HG02981 (cell line): ENCODE data around the gene PAN2.
"Not testable (repeated sequence)": the region's sequence is repeated elsewhere in the genome, so short reads cannot be mapped to it uniquely, and the experiment has no call there.

Experiments used
- ATAC-seq: cut with Tn5 transposase; IDR thresholded peaks from one replicate; pipeline ENCODE4 v1.9.1; 2021; ENCODE audit warnings: mild to moderate bottlenecking, moderate library complexity; ENCODE audit not compliant: unreplicated experiment

The PAN2 gene

DNA sequence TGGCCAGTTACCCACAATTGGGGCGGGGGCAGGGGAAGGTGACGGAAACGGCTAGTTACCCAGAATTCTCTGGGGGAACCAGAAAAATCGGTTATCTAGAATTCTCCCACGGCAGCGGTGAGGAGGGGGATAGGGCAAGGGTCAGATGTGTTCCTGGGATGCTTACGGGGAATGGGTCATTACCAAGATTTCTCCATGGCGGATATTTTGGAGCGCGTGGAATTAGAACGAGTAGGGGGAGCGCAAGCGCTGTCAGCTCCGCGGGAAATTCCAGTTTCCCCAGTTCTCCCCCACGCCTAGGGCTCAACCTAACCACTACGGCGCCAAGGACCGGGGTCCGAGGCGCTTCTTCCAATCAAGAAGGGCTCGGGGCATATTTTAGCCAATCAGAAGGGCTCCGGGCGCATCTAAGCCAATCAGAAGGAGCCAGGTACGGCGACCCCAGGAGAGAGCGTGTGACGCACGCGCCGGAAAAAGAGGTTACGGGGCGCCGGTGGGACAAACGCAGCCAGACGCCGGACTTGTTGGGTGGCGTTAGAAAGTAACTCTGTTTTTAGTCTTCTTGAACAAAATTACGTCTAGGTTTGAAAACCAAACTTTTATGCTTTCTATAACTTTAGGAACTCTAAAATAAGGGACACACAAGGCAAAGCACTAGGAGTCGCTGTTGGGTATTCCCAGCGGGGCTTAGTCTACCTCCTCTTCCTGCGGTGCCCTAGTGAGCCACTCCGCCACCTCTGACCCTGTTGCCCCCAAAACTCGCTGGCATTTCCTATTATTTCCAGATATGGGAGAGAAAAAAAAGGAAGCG lies at the start of gene PAN2:
Gene PAN2 (minus strand): TSS at position 322 of the 811 bp plus-strand sequence. CDS start 906 bp downstream, outside the sequence.
- peak; percentile 93 for ATAC-seq

GRCh38 chr12:56382611-56383010 lies 48.8 kb upstream of the PAN2 start:
- ATAC-seq: no peak

GRCh38 chr12:56377989-56378316 lies 44.2 kb upstream of the PAN2 start:
- ATAC-seq: no peak

DNA sequence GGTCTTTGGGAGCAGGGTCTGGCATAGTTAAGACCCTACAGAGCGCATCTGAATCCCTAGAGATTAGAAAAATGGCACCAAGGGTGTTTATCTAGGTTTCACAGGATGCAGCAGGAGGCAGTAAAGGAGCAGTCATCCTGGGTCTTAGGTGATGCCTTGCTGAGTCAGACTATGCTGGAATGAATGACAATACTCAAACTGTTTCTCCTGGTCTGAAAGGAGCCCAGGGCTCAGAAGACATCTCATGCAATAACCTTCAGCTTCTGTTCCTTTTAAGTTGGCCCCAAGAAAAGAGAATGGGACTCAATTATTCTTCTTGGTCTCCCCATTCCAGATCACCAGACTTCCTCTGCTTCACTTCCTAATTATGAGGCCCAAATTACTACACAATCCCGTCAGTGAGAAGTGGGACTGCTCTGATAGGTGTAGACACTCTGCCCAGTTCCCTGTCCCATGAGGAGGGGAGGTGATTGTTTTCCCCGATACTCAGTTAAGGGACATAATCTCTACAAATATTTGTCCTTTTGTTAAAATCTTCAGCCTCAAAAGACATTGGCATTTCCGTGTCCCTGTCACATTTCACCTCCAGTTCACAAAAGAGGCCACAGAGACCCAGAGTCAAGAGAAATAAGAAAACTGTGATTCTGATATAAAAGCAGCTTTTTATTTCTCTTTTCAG lies 43.6 kb upstream of the PAN2 start:
- no peak for ATAC-seq

DNA sequence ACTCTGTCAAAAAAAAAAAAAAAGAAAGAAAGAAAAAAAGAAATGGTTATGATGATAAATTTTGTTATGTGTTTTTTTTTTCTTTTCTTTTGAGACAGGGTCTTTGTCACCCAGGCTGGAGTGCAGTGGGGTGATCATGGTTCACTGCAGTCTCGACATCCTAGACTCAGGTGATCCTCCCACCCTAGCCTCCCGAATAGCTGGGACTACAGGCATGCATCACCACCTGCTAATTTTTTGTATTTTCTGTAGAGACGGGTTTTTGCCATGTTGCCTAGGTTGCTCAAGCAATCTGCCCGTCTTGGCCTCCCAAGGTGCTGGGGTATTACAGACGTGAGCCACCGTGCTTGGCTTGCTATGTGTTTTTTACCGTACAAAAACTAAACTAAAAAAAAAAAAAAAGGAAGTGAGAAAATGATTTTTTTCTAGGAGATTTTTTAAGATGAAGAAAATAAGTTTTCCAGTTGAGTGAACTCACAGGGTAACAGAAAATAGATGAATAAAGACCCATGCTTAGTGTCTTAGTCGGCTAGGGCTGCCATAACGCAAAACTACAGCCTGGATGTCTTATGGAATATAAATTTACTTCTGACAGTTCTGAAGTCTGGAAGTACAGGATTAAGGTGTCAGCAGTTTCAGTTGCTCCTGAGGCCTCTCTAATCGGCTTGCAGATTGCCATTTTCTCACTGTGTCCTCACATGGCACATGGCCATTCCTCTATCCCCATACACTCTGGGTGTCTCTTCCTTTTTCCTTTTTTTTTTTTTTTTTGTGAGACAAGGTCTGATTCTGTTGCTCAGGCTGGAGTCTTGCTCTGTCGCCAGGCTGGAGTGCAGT lies 42.0 kb upstream of the PAN2 start:
- ATAC-seq: peak; percentile 71

GRCh38 chr12:56374726-56375597 lies 41.2 kb upstream of the PAN2 start:
- ATAC-seq: peak; percentile 19

GRCh38 chr12:56373515-56373914 lies 39.7 kb upstream of the PAN2 start:
- no peak for ATAC-seq

DNA sequence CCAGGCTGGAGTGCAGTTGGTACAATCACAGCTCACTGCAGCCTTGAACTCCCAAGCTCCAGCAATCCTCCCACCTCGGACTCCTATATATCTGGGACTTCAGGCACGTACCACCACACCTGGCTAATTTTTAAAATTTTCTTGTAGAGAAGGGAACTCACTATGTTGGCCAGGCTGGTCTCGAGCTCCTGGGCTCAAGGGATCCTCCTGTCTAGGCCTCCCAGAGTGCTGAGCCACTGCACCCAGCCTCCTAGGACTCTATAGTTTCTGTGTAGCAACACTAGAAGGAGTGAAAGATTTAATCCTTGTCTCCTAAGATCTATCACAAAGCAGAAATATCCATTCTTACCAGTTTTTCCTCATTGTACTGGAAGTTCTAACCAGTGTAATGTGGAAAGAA lies 33.1 kb upstream of the PAN2 start:
- no peak for ATAC-seq

- no peak for ATAC-seq
Observed at GRCh38 chr12:56362130-56363059, 28.6 kb upstream of the PAN2 start, which contains the start of gene APOF. TSS of gene APOF (minus strand) at chr12:56362857. CDS start at chr12:56362745, 112 bp downstream.

DNA sequence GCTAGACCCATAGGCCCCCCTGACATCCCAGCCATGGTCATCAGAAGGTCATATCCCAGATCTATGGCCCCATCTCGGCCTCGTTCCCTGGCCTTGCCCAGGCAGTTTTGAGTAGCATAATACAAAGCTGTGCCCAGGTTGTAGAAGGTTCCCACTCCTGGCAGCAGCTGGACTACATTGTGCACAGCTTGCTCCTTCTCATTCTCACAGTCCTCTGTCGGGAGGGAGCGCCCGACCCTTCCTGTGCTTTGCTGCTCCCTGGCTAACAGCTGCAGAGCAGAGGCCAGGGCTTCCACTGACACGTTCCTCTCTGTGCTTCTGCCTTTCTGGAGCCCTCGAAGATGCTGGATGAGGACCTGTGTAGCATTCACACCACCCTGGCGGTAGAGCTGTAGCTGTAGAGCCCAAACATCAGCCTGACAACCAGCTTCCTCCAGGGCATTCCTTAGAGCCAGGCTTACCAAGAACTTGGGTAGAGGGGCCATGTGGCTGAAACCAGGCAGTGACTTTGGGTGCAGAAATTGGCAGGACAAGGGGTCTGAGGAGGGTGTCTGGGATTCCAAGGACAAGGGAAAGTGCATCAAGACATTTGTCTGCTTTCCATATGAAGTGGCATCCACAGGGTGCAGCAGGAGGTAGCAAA lies 27.8 kb upstream of the PAN2 start:
- ATAC-seq: no peak

DNA sequence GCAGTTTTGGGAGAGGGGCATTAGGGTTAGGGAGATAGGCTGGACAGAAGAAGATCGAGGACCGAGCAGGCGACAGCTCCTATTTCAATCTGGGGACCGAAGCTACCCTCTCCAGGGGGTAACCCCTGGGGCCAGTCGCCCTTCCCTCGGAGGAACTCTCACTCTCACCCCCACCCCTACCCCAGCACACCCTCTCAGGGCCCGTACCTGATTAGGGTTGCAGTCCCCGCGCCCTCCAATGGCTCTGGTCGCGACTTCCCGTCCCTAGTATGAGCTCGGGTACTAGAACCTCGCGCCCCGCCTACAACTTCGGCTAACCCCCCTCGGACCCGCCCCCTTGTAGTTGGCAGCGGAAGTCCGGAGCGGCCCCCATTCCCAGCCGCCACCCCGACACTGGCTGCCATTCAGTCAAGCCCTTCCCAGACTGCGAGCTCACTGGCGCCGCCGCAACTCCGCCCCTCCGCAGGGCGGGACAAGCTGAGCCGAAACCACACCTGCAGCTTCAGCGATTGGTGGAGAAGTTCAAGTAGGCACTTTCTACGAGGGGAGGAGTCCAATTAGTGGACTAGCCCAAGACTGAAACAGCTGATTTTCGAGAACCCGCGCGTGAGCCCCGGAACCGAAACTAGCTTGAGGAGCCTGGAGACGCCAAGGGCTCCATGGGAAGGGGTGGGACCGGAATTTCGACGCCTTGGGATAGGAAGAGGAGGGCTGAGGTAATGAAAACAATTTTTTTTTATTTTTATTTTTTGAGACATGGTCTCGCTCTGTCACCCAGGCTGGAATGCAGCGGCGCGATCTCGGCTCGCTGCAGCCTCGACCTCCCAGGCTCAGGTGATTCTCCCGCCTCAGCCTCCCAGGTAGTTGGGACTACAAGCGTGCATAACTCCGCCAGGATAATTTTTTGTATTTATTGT lies 26.3 kb upstream of the PAN2 start, which contains the start of gene STAT2:
Gene STAT2 (minus strand): TSS at position 257 of the 917 bp plus-strand sequence. CDS start 3,536 bp downstream, outside the sequence.
- ATAC-seq: peak; percentile 95

DNA sequence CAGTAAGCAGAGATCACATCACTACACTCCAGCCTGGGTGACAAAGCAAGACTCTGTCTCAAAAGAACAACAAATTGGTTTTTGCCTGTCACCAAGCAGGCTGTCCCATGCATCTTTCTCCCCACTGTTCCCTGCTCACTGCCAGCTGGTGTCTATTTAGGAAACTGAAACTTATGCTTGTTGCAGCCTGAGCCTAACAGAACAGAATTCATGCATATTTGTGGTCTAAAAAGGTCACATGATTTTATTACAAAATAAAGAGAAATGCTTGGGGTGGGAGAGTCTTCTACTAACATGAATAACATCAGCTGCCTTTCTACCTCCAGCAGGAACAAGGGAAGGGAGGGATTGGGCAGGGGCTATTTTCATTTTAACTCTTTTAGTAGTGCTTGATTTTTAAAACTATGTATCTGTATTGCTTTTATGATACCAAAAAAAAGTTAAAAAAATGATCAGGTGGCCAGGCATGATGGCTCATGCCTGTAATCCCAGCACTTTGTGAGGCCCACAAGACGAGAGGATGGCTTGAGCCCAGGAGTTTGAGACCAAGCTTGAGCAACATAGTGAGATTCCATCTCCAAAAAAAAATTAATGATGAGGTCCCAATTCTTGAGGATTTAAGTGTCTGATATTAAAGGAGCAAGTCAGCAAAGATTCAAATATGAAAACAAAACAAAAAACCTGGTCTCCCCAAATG lies 25.2 kb upstream of the PAN2 start:
- ATAC-seq: no peak

- no peak for ATAC-seq
Observed at GRCh38 chr12:56351325-56351724, 17.5 kb upstream of the PAN2 start.

DNA sequence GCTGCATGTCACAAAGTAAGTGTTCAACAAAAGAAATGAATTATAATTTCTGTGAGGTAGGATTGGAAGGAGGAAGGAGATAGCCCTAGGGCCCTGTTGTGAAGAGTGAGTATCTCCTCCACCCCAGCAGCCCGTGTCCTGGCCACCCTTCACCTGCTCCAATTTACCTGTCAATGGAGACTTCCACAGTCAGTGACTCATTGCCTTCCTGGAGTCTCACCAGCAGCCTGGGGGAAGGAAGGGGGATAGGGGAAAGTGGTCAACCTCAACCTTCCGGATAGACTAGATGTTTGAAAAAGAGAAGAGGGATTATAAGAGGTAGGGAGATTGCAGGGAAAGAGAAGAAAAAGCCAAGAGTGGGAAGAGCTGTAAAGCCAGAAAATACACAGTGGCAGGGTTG lies 16.9 kb upstream of the PAN2 start:
- ATAC-seq: no peak

DNA sequence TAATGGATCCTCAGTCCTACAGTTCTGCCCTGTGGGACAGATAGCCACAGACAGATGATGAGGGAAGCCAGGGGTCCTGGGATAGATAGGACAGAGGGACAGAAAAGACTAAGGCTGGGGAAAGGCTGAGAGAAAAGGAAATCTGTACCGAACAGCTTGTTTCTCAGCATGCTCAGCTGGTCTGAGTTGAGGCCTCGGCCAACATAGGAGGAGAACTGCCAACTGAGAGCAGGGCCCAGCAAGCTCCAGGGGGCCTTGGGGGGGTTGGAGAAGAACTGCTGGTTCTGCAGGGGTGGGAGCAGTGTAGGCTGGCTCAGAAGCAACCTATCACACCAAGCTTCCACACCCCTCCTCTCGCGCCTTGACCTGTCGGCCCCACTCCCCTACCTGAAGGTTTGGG lies 15.0 kb upstream of the PAN2 start:
- no peak for ATAC-seq

- ATAC-seq: not testable (repeated sequence)
Observed at GRCh38 chr12:56347255-56347654, 13.5 kb upstream of the PAN2 start.

DNA sequence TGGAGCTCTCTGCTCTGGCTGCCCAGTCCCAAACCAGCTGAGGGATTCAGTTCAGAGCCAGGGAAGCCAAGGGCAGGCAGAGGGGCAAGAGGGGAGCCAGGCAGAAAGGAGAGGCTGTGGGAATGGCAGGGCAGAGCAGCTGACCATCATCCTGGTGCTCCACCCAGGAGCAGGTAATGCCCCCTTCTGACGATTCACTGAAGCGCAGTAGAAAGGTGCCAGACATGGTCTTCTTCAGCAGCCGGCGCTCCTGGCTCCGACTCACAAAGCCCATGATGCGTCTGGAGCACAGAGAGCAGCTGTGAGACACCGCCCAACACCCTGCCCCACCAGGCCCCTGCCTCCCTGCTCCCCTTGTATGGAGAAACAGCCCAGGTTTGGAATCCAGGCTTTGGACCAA lies 12.9 kb upstream of the PAN2 start:
- ATAC-seq: no peak
